Measurements from ENCODE around the gene CIDEA.

DNA sequence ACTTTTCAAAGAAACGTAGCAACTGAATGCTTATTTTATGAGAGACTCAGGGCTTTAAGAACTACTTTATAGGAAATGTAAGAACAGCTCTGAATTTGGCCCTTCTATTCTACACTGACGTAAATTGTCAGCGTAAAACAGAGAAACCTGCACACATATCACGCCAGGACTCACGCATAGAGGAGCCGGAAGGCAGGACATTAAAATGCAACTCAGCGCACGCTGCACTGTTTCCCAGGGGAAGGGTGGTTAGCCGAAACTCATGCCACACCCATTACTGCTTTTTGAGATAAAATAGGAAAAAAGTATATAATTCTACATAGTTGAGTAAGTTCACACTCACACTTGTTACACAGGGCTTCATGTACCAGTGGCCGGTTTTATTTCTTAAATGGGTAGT is 61.3 kb downstream of the CIDEA start:
- TF ChIP-seq, protein P1, sequence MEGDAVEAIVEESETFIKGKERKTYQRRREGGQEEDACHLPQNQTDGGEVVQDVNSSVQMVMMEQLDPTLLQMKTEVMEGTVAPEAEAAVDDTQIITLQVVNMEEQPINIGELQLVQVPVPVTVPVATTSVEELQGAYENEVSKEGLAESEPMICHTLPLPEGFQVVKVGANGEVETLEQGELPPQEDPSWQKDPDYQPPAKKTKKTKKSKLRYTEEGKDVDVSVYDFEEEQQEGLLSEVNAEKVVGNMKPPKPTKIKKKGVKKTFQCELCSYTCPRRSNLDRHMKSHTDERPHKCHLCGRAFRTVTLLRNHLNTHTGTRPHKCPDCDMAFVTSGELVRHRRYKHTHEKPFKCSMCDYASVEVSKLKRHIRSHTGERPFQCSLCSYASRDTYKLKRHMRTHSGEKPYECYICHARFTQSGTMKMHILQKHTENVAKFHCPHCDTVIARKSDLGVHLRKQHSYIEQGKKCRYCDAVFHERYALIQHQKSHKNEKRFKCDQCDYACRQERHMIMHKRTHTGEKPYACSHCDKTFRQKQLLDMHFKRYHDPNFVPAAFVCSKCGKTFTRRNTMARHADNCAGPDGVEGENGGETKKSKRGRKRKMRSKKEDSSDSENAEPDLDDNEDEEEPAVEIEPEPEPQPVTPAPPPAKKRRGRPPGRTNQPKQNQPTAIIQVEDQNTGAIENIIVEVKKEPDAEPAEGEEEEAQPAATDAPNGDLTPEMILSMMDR (IDR thresholded peaks at IDR 0.05; ENCODE audit: low read length): no peak
- TF ChIP-seq EZH2 (optimal IDR thresholded peaks at IDR 0.05; ENCODE audit: low read depth, low read length) (no peak), EZH2phosphoT487 (IDR thresholded peaks at IDR 0.05; ENCODE audit: low read length) (no peak)

Measured in MM.1S (cell line).